ENCODE results near the gene LDB1. TPM values are rescaled to one million over a fixed set of nuclear protein-coding genes. Genes with fewer than 3 reads are reported as not detected.

Gene LDB1
- total and polyA plus RNA-seq, 2 of the 13 experiments (the other 11 are each of a cell fraction or from before 2014, with no cell fraction given), result 17.2 to 45.5 TPM

GRCh38 chr10:102133373-102134195, 13.4 kb upstream of the LDB1 start (continued):
- TF ChIP-seq YEATS2 (CRISPR knock-in tag; IDR thresholded peaks at IDR 0.05; ENCODE audit: borderline replicate concordance) (no peak), EED (CRISPR knock-in tag; IDR thresholded peaks at IDR 0.05) (0 out of 2 replicates have a peak, but pooled peaks have one; percentile 8), PAF1 (CRISPR knock-in tag; IDR thresholded peaks at IDR 0.05) (no peak), TEAD3 (CRISPR knock-in tag; optimal IDR thresholded peaks at IDR 0.05; ENCODE audit: borderline replicate concordance) (no peak), ERF (CRISPR knock-in tag; IDR thresholded peaks at IDR 0.05) (no peak), ZNF281 (CRISPR knock-in tag; IDR thresholded peaks at IDR 0.05; ENCODE audit: borderline replicate concordance) (peak; percentile 97), SOX13 (IDR thresholded peaks at IDR 0.05) (no peak), SOX13 (CRISPR knock-in tag; conservative IDR thresholded peaks at IDR 0.05 in 1 of 2, IDR thresholded peaks at IDR 0.05 in 1 of 2) (peak in 1 of 2 experiments; percentile 16; a peak in 1 of 4 replicates), MNT (IDR thresholded peaks at IDR 0.05) (peak; percentile 96), MEIS2 (CRISPR knock-in tag; IDR thresholded peaks at IDR 0.05) (no peak; the same call in 1 of the 2 replicates), ZNF781 (CRISPR knock-in tag; IDR thresholded peaks at IDR 0.05; ENCODE audit: borderline replicate concordance, not compliant biosample characterization) (peak; percentile 56), ZNF737 (CRISPR knock-in tag; IDR thresholded peaks at IDR 0.05; ENCODE audit: borderline replicate concordance) (0 out of 2 replicates have a peak, but pooled peaks have one; percentile 39), ZNF563 (CRISPR knock-in tag; IDR thresholded peaks at IDR 0.05) (peak; percentile 9), SAFB2 (CRISPR knock-in tag; IDR thresholded peaks at IDR 0.05; ENCODE audit: borderline replicate concordance, low read depth) (peak; percentile 52; the same call in 1 of the 2 replicates), ZNF7 (CRISPR knock-in tag; IDR thresholded peaks at IDR 0.05) (no peak), ATM (IDR thresholded peaks at IDR 0.05; ENCODE audit: borderline replicate concordance) (no peak), ZNF24 (IDR thresholded peaks at IDR 0.05) (no peak), ZNF674 (CRISPR knock-in tag; IDR thresholded peaks at IDR 0.05; ENCODE audit: low read depth) (no peak), NFIC (IDR thresholded peaks at IDR 0.05; ENCODE audit: low read length) (no peak), ZNF354B (CRISPR knock-in tag; IDR thresholded peaks at IDR 0.05) (no peak), RFXAP (CRISPR knock-in tag; IDR thresholded peaks at IDR 0.05; ENCODE audit: borderline replicate concordance) (no peak), ZNF225 (CRISPR knock-in tag; IDR thresholded peaks at IDR 0.05) (0 out of 2 replicates have a peak, but pooled peaks have one; percentile 10), ZNF766 (CRISPR knock-in tag; IDR thresholded peaks at IDR 0.05; ENCODE audit: borderline replicate concordance) (no peak), ZC3H13 (CRISPR knock-in tag; IDR thresholded peaks at IDR 0.05) (peak; percentile 48; the same call in 1 of the 2 replicates), YEATS4 (CRISPR knock-in tag; IDR thresholded peaks at IDR 0.05; ENCODE audit: borderline replicate concordance) (peak; percentile 92), KLF11 (CRISPR knock-in tag; IDR thresholded peaks at IDR 0.05) (0 out of 2 replicates have a peak, but pooled peaks have one; percentile 54), MAF1 (CRISPR knock-in tag; IDR thresholded peaks at IDR 0.05; ENCODE audit: borderline replicate concordance) (no peak), ZNF292 (CRISPR knock-in tag; IDR thresholded peaks at IDR 0.05; ENCODE audit: borderline replicate concordance, low read depth) (no peak)
